HepG2 (cell line): ENCODE results near the gene TSPAN18. TPM values are rescaled to one million over a fixed set of nuclear protein-coding genes. Genes with fewer than 3 reads are reported as not detected.

ENCODE experiments used
- EED ChIP-seq: sonication (generic); formaldehyde crosslinking; IDR thresholded peaks from 2 replicates; pipeline ENCODE4 v1.5.0; 2020; ENCODE audit warnings: mild to moderate bottlenecking, missing genetic modification reagents
- HIVEP1 ChIP-seq: sonication (generic); formaldehyde crosslinking; IDR thresholded peaks from 2 replicates; pipeline ENCODE4 v1.4.0; 2020; ENCODE audit warnings: mild to moderate bottlenecking, missing genetic modification reagents
- SMAD3 ChIP-seq: sonication (generic); formaldehyde crosslinking; IDR thresholded peaks from 2 replicates; pipeline ENCODE4 v1.4.0; 2020; ENCODE audit warnings: missing genetic modification reagents
- SP2 ChIP-seq: sonication (generic); formaldehyde crosslinking; IDR thresholded peaks from 2 replicates; pipeline ENCODE4 v1.5.1; 2020; ENCODE audit warnings: mild to moderate bottlenecking, missing genetic modification reagents
- TMF1 ChIP-seq: sonication (generic); formaldehyde crosslinking; IDR thresholded peaks from 2 replicates; pipeline ENCODE4 v1.8.1; 2022; ENCODE audit warnings: low read depth, missing genetic modification reagents
- ZEB1 ChIP-seq: IDR thresholded peaks from 2 replicates; pipeline ENCODE4 v1.6.1; 2012; ENCODE audit warnings: mild to moderate bottlenecking, low read depth, inconsistent platforms; ENCODE audit not compliant: insufficient replicate concordance
- ZKSCAN1 ChIP-seq: fragments of 150-350 bp; IDR thresholded peaks from 2 replicates; pipeline ENCODE4 v1.6.1; 2014; ENCODE audit warnings: low read length
- ZNF878 ChIP-seq: sonication (generic); formaldehyde crosslinking; IDR thresholded peaks from 2 replicates; pipeline ENCODE4 v1.8.1; 2023; ENCODE audit warnings: mild to moderate bottlenecking, missing genetic modification reagents, moderate library complexity
- polyA plus RNA-seq, 8 experiments: library from polyadenylated mRNA; depleted of rRNA in 3 of 8; stranded (reverse) in 7 of 8; unstranded in 1 of 8; fragments of >200 nt; fragmentation: Illumina TruSeq in 4 of 8; extraction: Trizol in 4 of 8; gene quantifications; 2 replicates each; pipeline versions ENCODE4 v1.2.1 to v1.2.3, GENCODE V29; 2011 to 2016; ENCODE audit warnings: low read depth in 4 of 8, missing spikeins in 1 of 8, mixed read lengths in 1 of 8; ENCODE audit not compliant: insufficient read depth in 1 of 8
- total RNA-seq, 5 experiments: library from RNA; depleted of rRNA; stranded (reverse); fragments of >200 nt; fragmentation: Illumina TruSeq; extraction: Trizol; gene quantifications; 2 replicates each; pipeline ENCODE4 v1.2.3, GENCODE V29; 2016; ENCODE audit warnings: low read depth in 1 of 5
- TF ChIP-seq, protein P1 (sequence below): sonication (generic); formaldehyde crosslinking; IDR thresholded peaks from 2 replicates; pipeline ENCODE4 v1.5.1; 2020; ENCODE audit warnings: mild to moderate bottlenecking, missing genetic modification reagents, moderate library complexity
- TF ChIP-seq, protein P2 (sequence below): sonication (generic); formaldehyde crosslinking; IDR thresholded peaks from 2 replicates; pipeline ENCODE4 v1.5.0; 2020; ENCODE audit warnings: mild to moderate bottlenecking, missing genetic modification reagents
- TF ChIP-seq, protein P3 (sequence below): sonication (generic); formaldehyde crosslinking; IDR thresholded peaks from 2 replicates; pipeline ENCODE4 v1.4.0; 2020; ENCODE audit warnings: mild to moderate bottlenecking, missing genetic modification reagents, borderline replicate concordance

Gene TSPAN18
- total and polyA plus RNA-seq, 2 of the 13 experiments (the other 11 are each of a cell fraction or from before 2014, with no cell fraction given) = not detected

DNA sequence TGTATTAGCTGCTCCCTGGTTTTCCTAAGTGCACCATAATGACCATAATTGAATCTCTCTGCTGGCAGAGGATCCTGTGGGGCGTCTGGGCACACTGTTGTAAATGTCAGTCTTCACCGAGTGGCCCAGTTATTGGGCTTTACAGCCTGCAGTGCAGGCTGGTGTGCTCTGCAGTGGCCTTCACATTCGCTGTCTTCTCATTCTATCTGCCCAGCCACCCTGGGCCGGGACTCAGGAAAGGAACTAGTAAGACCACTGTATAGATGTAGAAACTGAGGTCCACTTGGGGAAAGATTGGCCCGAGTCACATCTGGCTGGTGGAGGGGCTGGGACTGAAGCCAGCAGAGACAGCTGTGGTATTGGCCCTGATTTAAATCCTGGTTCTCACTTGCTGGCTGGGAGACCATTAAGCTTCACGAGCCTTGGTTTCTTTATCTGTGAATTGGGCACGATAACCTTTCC is 49.3 kb downstream of the TSPAN18 start (continued):
- TF ChIP-seq, protein P1, sequence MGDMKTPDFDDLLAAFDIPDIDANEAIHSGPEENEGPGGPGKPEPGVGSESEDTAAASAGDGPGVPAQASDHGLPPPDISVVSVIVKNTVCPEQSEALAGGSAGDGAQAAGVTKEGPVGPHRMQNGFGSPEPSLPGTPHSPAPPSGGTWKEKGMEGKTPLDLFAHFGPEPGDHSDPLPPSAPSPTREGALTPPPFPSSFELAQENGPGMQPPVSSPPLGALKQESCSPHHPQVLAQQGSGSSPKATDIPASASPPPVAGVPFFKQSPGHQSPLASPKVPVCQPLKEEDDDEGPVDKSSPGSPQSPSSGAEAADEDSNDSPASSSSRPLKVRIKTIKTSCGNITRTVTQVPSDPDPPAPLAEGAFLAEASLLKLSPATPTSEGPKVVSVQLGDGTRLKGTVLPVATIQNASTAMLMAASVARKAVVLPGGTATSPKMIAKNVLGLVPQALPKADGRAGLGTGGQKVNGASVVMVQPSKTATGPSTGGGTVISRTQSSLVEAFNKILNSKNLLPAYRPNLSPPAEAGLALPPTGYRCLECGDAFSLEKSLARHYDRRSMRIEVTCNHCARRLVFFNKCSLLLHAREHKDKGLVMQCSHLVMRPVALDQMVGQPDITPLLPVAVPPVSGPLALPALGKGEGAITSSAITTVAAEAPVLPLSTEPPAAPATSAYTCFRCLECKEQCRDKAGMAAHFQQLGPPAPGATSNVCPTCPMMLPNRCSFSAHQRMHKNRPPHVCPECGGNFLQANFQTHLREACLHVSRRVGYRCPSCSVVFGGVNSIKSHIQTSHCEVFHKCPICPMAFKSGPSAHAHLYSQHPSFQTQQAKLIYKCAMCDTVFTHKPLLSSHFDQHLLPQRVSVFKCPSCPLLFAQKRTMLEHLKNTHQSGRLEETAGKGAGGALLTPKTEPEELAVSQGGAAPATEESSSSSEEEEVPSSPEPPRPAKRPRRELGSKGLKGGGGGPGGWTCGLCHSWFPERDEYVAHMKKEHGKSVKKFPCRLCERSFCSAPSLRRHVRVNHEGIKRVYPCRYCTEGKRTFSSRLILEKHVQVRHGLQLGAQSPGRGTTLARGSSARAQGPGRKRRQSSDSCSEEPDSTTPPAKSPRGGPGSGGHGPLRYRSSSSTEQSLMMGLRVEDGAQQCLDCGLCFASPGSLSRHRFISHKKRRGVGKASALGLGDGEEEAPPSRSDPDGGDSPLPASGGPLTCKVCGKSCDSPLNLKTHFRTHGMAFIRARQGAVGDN (CRISPR knock-in tag) = no peak
- TF ChIP-seq, protein P2, sequence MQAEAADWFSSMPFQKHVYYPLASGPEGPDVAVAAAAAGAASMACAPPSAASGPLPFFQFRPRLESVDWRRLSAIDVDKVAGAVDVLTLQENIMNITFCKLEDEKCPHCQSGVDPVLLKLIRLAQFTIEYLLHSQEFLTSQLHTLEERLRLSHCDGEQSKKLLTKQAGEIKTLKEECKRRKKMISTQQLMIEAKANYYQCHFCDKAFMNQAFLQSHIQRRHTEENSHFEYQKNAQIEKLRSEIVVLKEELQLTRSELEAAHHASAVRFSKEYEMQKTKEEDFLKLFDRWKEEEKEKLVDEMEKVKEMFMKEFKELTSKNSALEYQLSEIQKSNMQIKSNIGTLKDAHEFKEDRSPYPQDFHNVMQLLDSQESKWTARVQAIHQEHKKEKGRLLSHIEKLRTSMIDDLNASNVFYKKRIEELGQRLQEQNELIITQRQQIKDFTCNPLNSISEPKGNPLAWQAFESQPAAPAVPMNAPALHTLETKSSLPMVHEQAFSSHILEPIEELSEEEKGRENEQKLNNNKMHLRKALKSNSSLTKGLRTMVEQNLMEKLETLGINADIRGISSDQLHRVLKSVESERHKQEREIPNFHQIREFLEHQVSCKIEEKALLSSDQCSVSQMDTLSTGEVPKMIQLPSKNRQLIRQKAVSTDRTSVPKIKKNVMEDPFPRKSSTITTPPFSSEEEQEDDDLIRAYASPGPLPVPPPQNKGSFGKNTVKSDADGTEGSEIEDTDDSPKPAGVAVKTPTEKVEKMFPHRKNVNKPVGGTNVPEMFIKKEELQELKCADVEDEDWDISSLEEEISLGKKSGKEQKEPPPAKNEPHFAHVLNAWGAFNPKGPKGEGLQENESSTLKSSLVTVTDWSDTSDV (CRISPR knock-in tag) = no peak
- TF ChIP-seq ZNF878 = no peak
- TF ChIP-seq, protein P3, sequence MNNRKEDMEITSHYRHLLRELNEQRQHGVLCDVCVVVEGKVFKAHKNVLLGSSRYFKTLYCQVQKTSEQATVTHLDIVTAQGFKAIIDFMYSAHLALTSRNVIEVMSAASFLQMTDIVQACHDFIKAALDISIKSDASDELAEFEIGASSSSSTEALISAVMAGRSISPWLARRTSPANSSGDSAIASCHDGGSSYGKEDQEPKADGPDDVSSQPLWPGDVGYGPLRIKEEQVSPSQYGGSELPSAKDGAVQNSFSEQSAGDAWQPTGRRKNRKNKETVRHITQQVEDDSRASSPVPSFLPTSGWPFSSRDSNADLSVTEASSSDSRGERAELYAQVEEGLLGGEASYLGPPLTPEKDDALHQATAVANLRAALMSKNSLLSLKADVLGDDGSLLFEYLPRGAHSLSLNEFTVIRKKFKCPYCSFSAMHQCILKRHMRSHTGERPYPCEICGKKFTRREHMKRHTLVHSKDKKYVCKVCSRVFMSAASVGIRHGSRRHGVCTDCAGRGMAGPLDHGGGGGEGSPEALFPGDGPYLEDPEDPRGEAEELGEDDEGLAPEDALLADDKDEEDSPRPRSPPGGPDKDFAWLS (CRISPR knock-in tag) = no peak
- TF ChIP-seq ZKSCAN1 = no peak
- no peak for TF ChIP-seq TMF1
- no peak for TF ChIP-seq HIVEP1 (CRISPR knock-in tag)
- no peak for TF ChIP-seq SP2 (CRISPR knock-in tag)
- no peak for TF ChIP-seq SMAD3 (CRISPR knock-in tag)
- TF ChIP-seq EED (CRISPR knock-in tag) = no peak
- TF ChIP-seq ZEB1 = no peak
